Mesenchymal stem cell (in vitro differentiated cells and primary cell): Measurements from ENCODE around the gene PRCC.

Experiments used
- DNase-seq: peaks from one replicate; pipeline ENCODE4 v3.0.0-alpha.2; 2013
- H2AFZ ChIP-seq: one replicate; pipeline ENCODE4 v1.6.1; 2013; ENCODE audit warnings: low read depth, mild to moderate bottlenecking, control low read depth, inconsistent platforms, low read length, moderate library complexity
- H2AK5ac ChIP-seq: 2 replicates; pipeline ENCODE4 v1.6.1; 2013; ENCODE audit warnings: low read length, moderate library complexity, mild to moderate bottlenecking, inconsistent platforms; ENCODE audit not compliant: severe bottlenecking
- H2BK120ac ChIP-seq: one replicate; pipeline ENCODE4 v1.6.1; 2013; ENCODE audit warnings: low read depth, mild to moderate bottlenecking, inconsistent platforms, low read length, moderate library complexity
- H2BK12ac ChIP-seq, 2 experiments: one replicate each; pipeline ENCODE4 v1.6.1; 2013; ENCODE audit warnings: inconsistent platforms in 2 of 2, low read length in 2 of 2, mild to moderate bottlenecking in 2 of 2, moderate library complexity in 2 of 2, control low read depth in 1 of 2
- H2BK15ac ChIP-seq: one replicate; pipeline ENCODE4 v1.6.1; 2013; ENCODE audit warnings: mild to moderate bottlenecking, low read depth, inconsistent platforms; ENCODE audit not compliant: poor library complexity, severe bottlenecking
- H2BK5ac ChIP-seq: 2 replicates; pipeline ENCODE4 v1.6.1; 2013; ENCODE audit warnings: low read depth, mild to moderate bottlenecking, low read length, control low read depth, inconsistent platforms; ENCODE audit not compliant: poor library complexity, severe bottlenecking
- H3K14ac ChIP-seq, 2 experiments: one replicate each; pipeline ENCODE4 v1.6.1; 2013; ENCODE audit warnings: inconsistent platforms in 2 of 2, low read length in 2 of 2, control low read depth in 1 of 2, mild to moderate bottlenecking in 1 of 2, moderate library complexity in 1 of 2
- H3K18ac ChIP-seq, 2 experiments: one replicate each; pipeline ENCODE4 v1.6.1; 2013; ENCODE audit warnings: inconsistent platforms in 2 of 2, low read length in 2 of 2, control low read depth in 1 of 2, low read depth in 1 of 2, mild to moderate bottlenecking in 1 of 2
- H3K23ac ChIP-seq, 2 experiments: one replicate each; pipeline ENCODE4 v1.6.1; 2013; ENCODE audit warnings: inconsistent platforms in 2 of 2, low read length in 2 of 2, mild to moderate bottlenecking in 2 of 2, moderate library complexity in 2 of 2, control low read depth in 1 of 2
- H3K27ac ChIP-seq: 2 replicates; pipeline ENCODE4 v1.5.1; 2013; ENCODE audit warnings: mild to moderate bottlenecking, moderate library complexity, low read length, control low read depth, inconsistent platforms; ENCODE audit not compliant: poor library complexity, severe bottlenecking
- H3K27me3 ChIP-seq, 2 experiments: 2 replicates each; pipeline versions ENCODE4 v1.6.1 to v1.7.0; 2013; ENCODE audit warnings: low read length in 2 of 2, mild to moderate bottlenecking in 2 of 2, moderate library complexity in 2 of 2, control low read depth in 1 of 2, inconsistent platforms in 1 of 2; ENCODE audit not compliant: control insufficient read depth in 1 of 2, insufficient read depth in 1 of 2
- H3K36me3 ChIP-seq, 2 experiments: 2 replicates each; pipeline versions ENCODE4 v1.6.1 to v1.7.0; 2013; ENCODE audit warnings: low read length in 2 of 2, control low read depth in 1 of 2, inconsistent platforms in 1 of 2, low read depth in 1 of 2, mild to moderate bottlenecking in 1 of 2; ENCODE audit not compliant: insufficient read depth in 2 of 2, control insufficient read depth in 1 of 2
- H3K4ac ChIP-seq, 2 experiments: one replicate each; pipeline ENCODE4 v1.6.1; 2013; ENCODE audit warnings: inconsistent platforms in 2 of 2, low read length in 2 of 2, mild to moderate bottlenecking in 2 of 2, moderate library complexity in 2 of 2, control low read depth in 1 of 2, low read depth in 1 of 2
- H3K4me1 ChIP-seq: 2 replicates; pipeline ENCODE4 v1.6.1; 2013; ENCODE audit warnings: low read depth, low read length, control low read depth; ENCODE audit not compliant: control insufficient read depth, insufficient read depth
- H3K4me2 ChIP-seq: 2 replicates; pipeline ENCODE4 v1.6.1; 2013; ENCODE audit warnings: low read length, mild to moderate bottlenecking, inconsistent platforms; ENCODE audit not compliant: poor library complexity, severe bottlenecking
- H3K4me3 ChIP-seq, 2 experiments: 2 replicates each; pipeline versions ENCODE4 v1.5.1 to v1.7.0; 2013; ENCODE audit warnings: low read length in 2 of 2, mild to moderate bottlenecking in 2 of 2, control low read depth in 1 of 2, low read depth in 1 of 2; ENCODE audit not compliant: insufficient read depth in 1 of 2
- H3K79me1 ChIP-seq: replicated peaks from 2 replicates; pipeline ENCODE4 v1.6.1; 2013; ENCODE audit warnings: mild to moderate bottlenecking, control low read depth, low read length, inconsistent platforms; ENCODE audit not compliant: poor library complexity, severe bottlenecking
- H3K9ac ChIP-seq: 2 replicates; pipeline ENCODE4 v1.7.0; 2013; ENCODE audit warnings: mild to moderate bottlenecking, low read length, moderate library complexity
- H3K9me3 ChIP-seq: 2 replicates; pipeline ENCODE4 v1.7.0; 2013; ENCODE audit warnings: mild to moderate bottlenecking, low read length; ENCODE audit not compliant: control insufficient read depth
- H4K8ac ChIP-seq: one replicate; pipeline ENCODE4 v1.6.1; 2013; ENCODE audit warnings: inconsistent platforms, mild to moderate bottlenecking, low read length, moderate library complexity
- H4K91ac ChIP-seq: one replicate; pipeline ENCODE4 v1.6.1; 2013; ENCODE audit warnings: mild to moderate bottlenecking, low read length, inconsistent platforms
- WGBS: methylation state at CpG from one replicate; pipeline ENCODE4 v1.1.7; 2013; ENCODE audit warnings: mixed read lengths; 5-methylcytosine and 5-hydroxymethylcytosine counted together

PRCC gene

GRCh38 chr1:156728599-156729462 is 38.5 kb upstream of the PRCC start, which contains the start of gene ISG20L2:
Gene ISG20L2 (minus strand): TSS chr1:156728766. CDS start chr1:156727652, 1,114 bp downstream.
- H2BK15ac ChIP-seq: peak within 1 kb of the TSS; percentile 73
- H4K91ac ChIP-seq: peak within 1 kb of the TSS; percentile 67
- DNase-seq: peak; percentile 99
- H2BK120ac ChIP-seq: peak within 1 kb of the TSS; percentile 62
- H3K36me3 ChIP-seq: peaks cover 10 to 47% of the 10 kb centered on the region in 2 experiments
- no peaks in the 10 kb centered on the region for H3K9me3 ChIP-seq
- H3K4me2 ChIP-seq: peak within 1 kb of the TSS; percentile 89
- peak within 1 kb of the TSS; percentile 21 to 77 for H3K4ac ChIP-seq
- WGBS: 2% methylated on average over 37 of the region's 57 CpGs
- H3K9ac ChIP-seq: peak within 1 kb of the TSS; percentile 100
- peak within 1 kb of the TSS; percentile 90 for H4K8ac ChIP-seq
- no peak within 1 kb of the TSS for H2BK12ac ChIP-seq
- H3K79me1 ChIP-seq: peaks cover 11% of the 10 kb centered on the region
- H2AFZ ChIP-seq: peak within 1 kb of the TSS; percentile 32
- H2AK5ac ChIP-seq: peak within 1 kb of the TSS; percentile 38
- H3K27me3 ChIP-seq: no peaks in the 10 kb centered on the region
- peak within 1 kb of the TSS in 1 of 2 experiments; percentile 29 for H3K14ac ChIP-seq
- H3K23ac ChIP-seq: no peak within 1 kb of the TSS
- H3K27ac ChIP-seq: peak within 1 kb of the TSS; percentile 60
- H2BK5ac ChIP-seq: no peak within 1 kb of the TSS
- peak within 1 kb of the TSS; percentile 83 to 98 for H3K4me3 ChIP-seq
- peak within 1 kb of the TSS; percentile 79 to 95 for H3K18ac ChIP-seq
- peaks cover 21% of the 10 kb centered on the region for H3K4me1 ChIP-seq

DNA sequence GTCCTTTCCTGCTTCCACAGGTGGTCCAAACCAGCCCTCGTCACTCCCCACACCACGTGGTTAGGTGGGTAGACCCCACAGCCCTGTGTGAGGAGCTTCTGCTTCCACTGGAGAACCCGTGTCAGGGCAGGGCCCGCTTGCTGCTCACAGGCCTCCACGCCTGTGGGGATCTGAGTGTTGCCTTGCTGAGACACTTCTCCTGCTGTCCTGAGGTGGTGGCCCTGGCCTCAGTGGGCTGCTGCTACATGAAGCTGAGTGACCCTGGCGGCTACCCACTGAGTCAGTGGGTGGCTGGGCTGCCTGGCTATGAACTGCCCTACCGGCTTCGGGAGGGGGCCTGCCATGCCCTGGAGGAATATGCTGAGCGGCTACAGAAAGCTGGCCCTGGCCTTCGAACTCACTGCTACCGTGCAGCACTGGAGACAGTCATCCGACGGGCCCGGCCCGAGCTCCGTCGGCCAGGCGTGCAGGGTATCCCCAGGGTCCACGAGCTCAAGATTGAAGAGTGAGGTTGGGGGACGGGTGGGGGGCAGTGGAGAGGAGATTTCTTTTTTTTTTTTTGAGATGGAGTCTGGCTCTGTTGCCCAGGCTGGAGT is 33.2 kb upstream of the PRCC start:
- DNase-seq: no peak
- peaks cover 18% of the 10 kb centered on the region for H3K79me1 ChIP-seq
- H3K4me1 ChIP-seq: peaks cover under 1% of the 10 kb centered on the region
- H4K8ac ChIP-seq: no peak overlapping the region
- 96% methylated on average over 20 of the region's 20 CpGs for WGBS
- no peak overlapping the region for H2BK120ac ChIP-seq
- no peaks in the 10 kb centered on the region for H3K27me3 ChIP-seq
- no peak overlapping the region for H3K4ac ChIP-seq
- H4K91ac ChIP-seq: no peak overlapping the region
- no peak overlapping the region for H3K27ac ChIP-seq
- H3K18ac ChIP-seq: no peak overlapping the region
- H3K9ac ChIP-seq: no peak overlapping the region
- no peaks in the 10 kb centered on the region for H3K9me3 ChIP-seq
- H2BK12ac ChIP-seq: no peak overlapping the region
- no peak overlapping the region for H2BK15ac ChIP-seq
- H3K23ac ChIP-seq: no peak overlapping the region
- no peak overlapping the region for H3K14ac ChIP-seq
- peaks cover 41 to 58% of the 10 kb centered on the region in 2 experiments for H3K36me3 ChIP-seq
- no peak overlapping the region for H3K4me2 ChIP-seq
- H2AFZ ChIP-seq: no peak overlapping the region
- H2BK5ac ChIP-seq: no peak overlapping the region
- H3K4me3 ChIP-seq: no peak overlapping the region
- no peak overlapping the region for H2AK5ac ChIP-seq

- Histone ChIP-seq H3K4me2 (no peak overlapping the region), H3K9ac (no peak overlapping the region), H3K18ac (no peak overlapping the region), H2AFZ (no peak overlapping the region), H4K8ac (no peak overlapping the region), H3K9me3 (no peaks in the 10 kb centered on the region), H3K27ac (no peak overlapping the region), H3K4ac (no peak overlapping the region), H3K27me3 (no peaks in the 10 kb centered on the region), H3K4me3 (no peak overlapping the region), H2BK12ac (no peak overlapping the region), H2AK5ac (no peak overlapping the region), H2BK5ac (no peak overlapping the region), H3K14ac (no peak overlapping the region), H3K4me1 (peaks cover 3% of the 10 kb centered on the region), H3K23ac (no peak overlapping the region), H4K91ac (no peak overlapping the region), H2BK15ac (no peak overlapping the region), H2BK120ac (no peak overlapping the region), H3K79me1 (peaks cover 25% of the 10 kb centered on the region), H3K36me3 (peaks cover 51 to 67% of the 10 kb centered on the region in 2 experiments)
- 92% methylated on average over 9 of the region's 10 CpGs for WGBS
- no peak for DNase-seq
Measured at GRCh38 chr1:156738407-156738806, 28.9 kb upstream of the PRCC start.

- Histone ChIP-seq H4K91ac (no peak overlapping the region), H2AFZ (no peak overlapping the region), H2BK15ac (no peak overlapping the region), H3K9ac (peak overlapping the region; percentile 94), H3K4ac (no peak overlapping the region), H4K8ac (no peak overlapping the region), H3K9me3 (no peaks in the 10 kb centered on the region), H3K27me3 (no peaks in the 10 kb centered on the region), H2AK5ac (no peak overlapping the region), H2BK5ac (no peak overlapping the region), H3K27ac (no peak overlapping the region), H3K23ac (no peak overlapping the region), H3K4me3 (no peak overlapping the region), H3K4me1 (peaks cover 3% of the 10 kb centered on the region), H3K14ac (no peak overlapping the region), H3K18ac (no peak overlapping the region), H2BK12ac (no peak overlapping the region), H3K36me3 (peaks cover 53 to 67% of the 10 kb centered on the region in 2 experiments), H3K79me1 (peaks cover 25% of the 10 kb centered on the region), H3K4me2 (no peak overlapping the region), H2BK120ac (no peak overlapping the region)
- no peak for DNase-seq
- 80% methylated on average over 1 of the region's 2 CpGs for WGBS
Measured at GRCh38 chr1:156738916-156739315, 28.4 kb upstream of the PRCC start.
